SU-DHL-6 (cell line): ENCODE results near the gene BRINP2.

Experiments
- EZH2phosphoT487 ChIP-seq: fragments of 200-600 bp; sonication (generic), shearing (Covaris generic); conservative IDR thresholded peaks from 2 replicates; pipeline ENCODE4 v1.6.1; 2018; ENCODE audit warnings: mild to moderate bottlenecking, antibody characterized with exemption, low read length, moderate library complexity, mixed read lengths
- TF ChIP-seq, protein P1 (sequence below): fragments of 200-600 bp; sonication (generic); IDR thresholded peaks from one replicate; pipeline ENCODE4 v1.5.1; 2017; ENCODE audit warnings: antibody characterized with exemption, mild to moderate bottlenecking, low read length, moderate library complexity; ENCODE audit not compliant: insufficient read depth, poor library complexity, severe bottlenecking

- TF ChIP-seq, protein P1, sequence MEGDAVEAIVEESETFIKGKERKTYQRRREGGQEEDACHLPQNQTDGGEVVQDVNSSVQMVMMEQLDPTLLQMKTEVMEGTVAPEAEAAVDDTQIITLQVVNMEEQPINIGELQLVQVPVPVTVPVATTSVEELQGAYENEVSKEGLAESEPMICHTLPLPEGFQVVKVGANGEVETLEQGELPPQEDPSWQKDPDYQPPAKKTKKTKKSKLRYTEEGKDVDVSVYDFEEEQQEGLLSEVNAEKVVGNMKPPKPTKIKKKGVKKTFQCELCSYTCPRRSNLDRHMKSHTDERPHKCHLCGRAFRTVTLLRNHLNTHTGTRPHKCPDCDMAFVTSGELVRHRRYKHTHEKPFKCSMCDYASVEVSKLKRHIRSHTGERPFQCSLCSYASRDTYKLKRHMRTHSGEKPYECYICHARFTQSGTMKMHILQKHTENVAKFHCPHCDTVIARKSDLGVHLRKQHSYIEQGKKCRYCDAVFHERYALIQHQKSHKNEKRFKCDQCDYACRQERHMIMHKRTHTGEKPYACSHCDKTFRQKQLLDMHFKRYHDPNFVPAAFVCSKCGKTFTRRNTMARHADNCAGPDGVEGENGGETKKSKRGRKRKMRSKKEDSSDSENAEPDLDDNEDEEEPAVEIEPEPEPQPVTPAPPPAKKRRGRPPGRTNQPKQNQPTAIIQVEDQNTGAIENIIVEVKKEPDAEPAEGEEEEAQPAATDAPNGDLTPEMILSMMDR = no peak
- TF ChIP-seq EZH2phosphoT487 = no peak
Measured at GRCh38 chr1:177190308-177190970, 19.7 kb downstream of the BRINP2 start.
